GM18526 (cell line): ENCODE results near the gene TLL2.

Source experiments
- POLR2A ChIP-seq: IDR thresholded peaks from 3 replicates; pipeline ENCODE4 v1.6.1; 2011; ENCODE audit not compliant: insufficient read length; ENCODE audit errors: extremely low read depth

TLL2 gene

GRCh38 chr10:96402417-96403305, 111.1 kb downstream of the TLL2 start:
- TF ChIP-seq POLR2A, result no peak

GRCh38 chr10:96401036-96401435, 112.7 kb downstream of the TLL2 start:
- TF ChIP-seq POLR2A, result no peak

- TF ChIP-seq POLR2A, result no peak
Measured at GRCh38 chr10:96400465-96400864, 113.3 kb downstream of the TLL2 start.

- no peak for TF ChIP-seq POLR2A
Measured at GRCh38 chr10:96397902-96398301, 115.8 kb downstream of the TLL2 start.

GRCh38 chr10:96395931-96396877, 117.5 kb downstream of the TLL2 start:
- TF ChIP-seq POLR2A, result no peak

- no peak for TF ChIP-seq POLR2A
Measured at GRCh38 chr10:96390460-96390864, 123.3 kb downstream of the TLL2 start.

- no peak for TF ChIP-seq POLR2A
Measured at GRCh38 chr10:96389785-96390184, 123.9 kb downstream of the TLL2 start.

- TF ChIP-seq POLR2A, result no peak
Measured at GRCh38 chr10:96387601-96388000, 126.1 kb downstream of the TLL2 start.

- no peak for TF ChIP-seq POLR2A
Measured at GRCh38 chr10:96387161-96387560, 126.6 kb downstream of the TLL2 start.

GRCh38 chr10:96384506-96384905, 129.2 kb downstream of the TLL2 start:
- no peak for TF ChIP-seq POLR2A

GRCh38 chr10:96380821-96381220, 132.9 kb downstream of the TLL2 start:
- TF ChIP-seq POLR2A, result no peak

GRCh38 chr10:96379758-96380157, 134.0 kb downstream of the TLL2 start:
- TF ChIP-seq POLR2A, result no peak

- no peak for TF ChIP-seq POLR2A
Measured at GRCh38 chr10:96378741-96379140, 135.0 kb downstream of the TLL2 start.

- TF ChIP-seq POLR2A, result no peak
Measured at GRCh38 chr10:96377816-96378294, 135.9 kb downstream of the TLL2 start.

- TF ChIP-seq POLR2A, result no peak
Measured at GRCh38 chr10:96376483-96376882, 137.2 kb downstream of the TLL2 start.
